T47D (cell line): ENCODE measurements around the gene MRPS22.

Experiments
- DNase-seq, 2 experiments: peaks; one replicate each; pipeline versions ENCODE4 v3.0.0 to v3.0.0-alpha.2; 2011 to 2012; ENCODE audit warnings: low read depth in 1 of 2, low spot score in 1 of 2
- JUND ChIP-seq: IDR thresholded peaks from 2 replicates; pipeline ENCODE4 v1.6.1; 2012; ENCODE audit warnings: low read depth
- in situ Hi-C: cut with HindIII; loops from 2 replicates; pipeline ENCODE4 v1.10.0; 2016; ENCODE audit warnings: low sequenced_read_pairs, low pct_unique_long_range_greater_than_20kb

MRPS22 gene

DNA sequence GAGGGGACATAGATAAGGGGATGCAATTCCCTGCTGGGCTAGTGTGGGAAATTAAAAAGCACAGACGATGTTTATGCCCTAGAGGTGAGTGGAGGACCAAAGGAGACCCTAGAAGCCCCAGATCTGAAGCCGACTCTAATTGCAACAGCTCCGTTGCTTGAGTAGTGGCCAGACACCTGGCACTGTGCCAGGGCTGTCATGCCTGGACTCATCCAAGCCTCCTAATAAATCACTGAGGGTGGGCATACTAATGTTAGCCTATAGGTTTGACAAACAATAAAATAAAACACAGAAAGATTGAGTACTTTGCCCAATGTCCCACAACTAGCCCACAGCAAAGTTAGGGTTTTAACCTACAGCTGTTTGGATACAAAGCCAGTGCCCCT is 25.4 kb upstream of the MRPS22 start:
- no peak for TF ChIP-seq JUND
- no peak for DNase-seq
- in situ Hi-C loops: no loop called here

DNA sequence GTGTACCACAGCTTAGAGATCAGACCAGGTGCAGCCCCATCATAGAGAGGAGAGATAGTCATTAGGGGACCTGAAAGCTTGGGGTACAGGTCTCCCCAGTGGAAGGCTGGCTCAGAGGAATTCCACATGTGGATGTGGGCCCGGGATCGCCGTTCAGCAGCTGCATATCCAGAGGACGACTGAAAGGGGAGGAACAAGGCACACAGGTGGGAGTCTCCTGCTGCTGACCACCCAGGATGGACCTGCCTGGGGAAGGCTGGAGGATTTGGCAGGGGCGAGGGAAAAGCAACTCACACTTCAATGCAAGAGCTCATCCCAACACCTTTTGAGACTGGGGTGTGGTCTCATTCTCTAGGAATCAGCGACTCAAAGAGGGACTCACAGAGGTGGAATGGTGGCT is 25.0 kb upstream of the MRPS22 start:
- no peak for DNase-seq
- no peak for TF ChIP-seq JUND
- in situ Hi-C loops: no loop called here

GRCh38 chr3:139319428-139320402 is 24.1 kb upstream of the MRPS22 start:
- peak in 1 of 2 experiments; percentile 43 for DNase-seq
- TF ChIP-seq JUND: no peak
- in situ Hi-C loops: no loop called here

- in situ Hi-C loops: no loop called here
- TF ChIP-seq JUND: no peak
- no peak for DNase-seq
Observed at GRCh38 chr3:139320551-139321309, 23.1 kb upstream of the MRPS22 start.

DNA sequence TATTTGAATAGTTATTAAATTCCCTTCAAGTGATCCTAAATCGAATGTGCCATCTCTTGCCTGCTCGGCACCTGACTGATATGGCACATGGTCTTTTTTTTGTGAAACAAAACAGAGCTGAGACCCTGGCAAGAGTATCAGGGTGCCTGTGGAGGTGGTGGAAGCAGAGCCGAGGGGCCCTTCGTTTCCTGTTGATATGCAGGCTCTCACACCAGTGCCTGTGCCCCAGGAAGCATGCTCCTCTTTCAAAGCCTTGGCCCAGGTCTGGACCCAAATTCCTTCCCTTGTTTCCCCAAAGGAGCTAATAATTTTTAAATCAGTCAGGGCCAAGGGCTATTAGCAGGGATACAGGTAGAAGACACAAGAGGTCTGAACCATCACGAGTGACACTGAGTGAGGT is 21.5 kb upstream of the MRPS22 start:
- in situ Hi-C loops: no loop called here
- no peak for DNase-seq
- no peak for TF ChIP-seq JUND

DNA sequence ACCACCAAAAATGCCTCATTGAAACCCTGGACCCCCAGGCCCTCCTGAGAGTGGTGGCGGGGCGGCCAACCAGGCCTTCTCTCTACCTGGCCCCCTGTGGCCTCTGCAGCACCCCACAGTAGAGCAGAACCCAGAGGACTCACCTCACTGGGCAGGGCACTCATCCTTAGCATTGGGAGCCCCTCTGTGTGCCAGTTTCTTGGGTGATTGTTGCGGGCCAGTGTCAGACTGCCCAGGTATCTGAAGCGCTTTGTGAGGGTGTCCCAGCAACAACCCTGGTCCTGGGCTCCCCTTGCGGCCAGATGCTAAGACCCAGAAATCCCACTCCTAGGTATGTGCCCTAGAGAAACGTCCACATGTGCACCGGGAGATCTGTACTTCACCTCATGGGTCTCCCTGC is 20.7 kb upstream of the MRPS22 start:
- in situ Hi-C loops: no loop called here
- DNase-seq: no peak
- no peak for TF ChIP-seq JUND

DNA sequence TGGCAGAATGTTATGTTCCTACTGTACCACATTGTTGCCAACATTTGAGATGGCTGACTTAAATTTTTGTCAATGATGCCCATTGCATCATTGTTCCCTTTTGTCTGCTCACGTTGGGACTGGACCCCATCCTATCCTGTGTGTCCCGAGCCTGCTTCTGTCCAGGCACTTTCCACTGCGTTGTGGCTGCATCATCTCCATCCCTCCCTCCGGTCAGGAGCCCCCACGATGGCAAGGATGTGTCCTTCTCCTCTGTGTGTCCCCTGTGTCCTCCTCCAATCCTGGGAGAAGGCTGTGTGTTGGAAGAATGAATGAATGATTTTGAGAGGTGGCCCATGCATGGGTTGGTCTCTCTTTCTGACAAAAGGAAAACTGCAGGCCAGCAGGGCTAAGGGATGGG is 19.4 kb upstream of the MRPS22 start:
- no peak for DNase-seq
- TF ChIP-seq JUND: no peak
- in situ Hi-C loops: no loop called here

DNA sequence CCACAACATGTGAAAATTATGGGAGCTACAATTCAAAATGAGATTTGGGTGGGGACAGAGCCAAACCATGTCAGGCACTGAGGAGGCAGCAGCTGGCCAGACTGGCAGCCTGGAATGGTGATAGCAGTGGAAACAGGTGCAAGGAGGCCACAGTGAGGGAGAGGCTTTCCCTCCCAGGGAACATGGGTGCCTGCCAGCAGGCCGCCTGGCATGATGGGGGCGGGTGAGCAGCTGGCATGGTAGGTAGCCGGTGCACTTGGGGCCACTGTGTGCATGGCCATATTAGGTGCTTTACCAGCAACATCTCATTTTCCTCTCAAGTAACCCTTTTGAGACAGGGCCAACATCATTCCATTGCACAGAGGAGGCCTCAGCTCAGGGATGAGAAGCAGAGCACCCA is 18.3 kb upstream of the MRPS22 start:
- in situ Hi-C loops: no loop called here
- no peak for DNase-seq
- TF ChIP-seq JUND: no peak

GRCh38 chr3:139326131-139326530 is 17.7 kb upstream of the MRPS22 start:
- in situ Hi-C loops: no loop called here
- no peak for DNase-seq
- no peak for TF ChIP-seq JUND

- in situ Hi-C loops: no loop called here
- TF ChIP-seq JUND: no peak
- DNase-seq: no peak
Observed at GRCh38 chr3:139326707-139327106, 17.1 kb upstream of the MRPS22 start.

GRCh38 chr3:139327231-139327630 is 16.6 kb upstream of the MRPS22 start:
- in situ Hi-C loops: no loop called here
- TF ChIP-seq JUND: no peak
- no peak for DNase-seq

- TF ChIP-seq JUND: no peak
- in situ Hi-C loops: no loop called here
- no peak for DNase-seq
Observed at GRCh38 chr3:139327861-139328260, 16.0 kb upstream of the MRPS22 start.

- in situ Hi-C loops: no loop called here
- no peak for DNase-seq
- no peak for TF ChIP-seq JUND
Observed at GRCh38 chr3:139328356-139328755, 15.5 kb upstream of the MRPS22 start.

DNA sequence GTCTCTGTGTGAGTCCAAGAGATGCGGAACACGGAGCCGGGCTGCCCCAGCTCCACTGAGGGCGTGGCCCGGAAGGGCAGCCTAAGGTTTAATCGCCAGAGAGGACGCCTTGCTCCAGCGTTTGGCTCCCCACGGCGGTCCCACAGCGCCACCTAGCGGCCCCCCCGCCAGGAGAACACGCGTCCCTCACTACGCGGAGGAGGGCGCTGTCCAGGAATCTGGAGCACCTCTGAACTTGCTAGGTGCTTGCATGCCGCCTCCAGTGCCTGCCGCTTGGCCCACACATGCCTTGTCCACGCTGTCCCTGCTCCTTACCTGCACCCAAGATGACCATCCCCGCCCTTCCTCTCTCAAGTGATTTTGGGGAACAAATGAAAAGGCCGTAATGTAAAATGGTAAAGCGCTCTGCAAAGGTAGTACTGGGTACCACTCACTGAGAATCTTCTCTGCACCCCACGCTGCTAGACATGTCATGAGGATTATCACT is 14.4 kb upstream of the MRPS22 start:
- in situ Hi-C loops: no loop called here
- TF ChIP-seq JUND: no peak
- peak; percentile 92 to 93 for DNase-seq
